ENCODE data around the gene VAC14.

Gene VAC14

DNA sequence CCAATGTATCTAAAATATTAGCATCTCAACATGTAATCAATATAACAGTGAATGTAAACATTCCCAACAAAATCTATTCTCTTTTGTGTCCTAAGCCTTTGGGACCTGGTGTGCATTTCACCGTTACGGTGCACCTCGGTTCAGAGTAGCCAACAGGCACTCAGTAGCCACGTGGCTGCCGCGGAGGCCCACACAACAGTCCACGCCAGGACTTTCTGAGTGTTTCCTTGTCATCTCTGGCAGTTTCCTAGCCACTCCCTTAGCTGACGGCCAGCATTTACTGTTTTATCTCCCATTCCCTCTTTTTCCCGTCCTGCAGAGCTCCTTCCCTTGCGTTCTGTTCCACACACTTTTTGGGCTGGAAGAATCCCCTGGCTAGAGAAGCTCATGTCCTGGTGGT, 36.3 kb downstream of the VAC14 start:
- Histone ChIP-seq H3K27ac (ENCODE audit: low read depth, low read length, poor library complexity, severe bottlenecking) (no peak overlapping the region), H3K9me2 (ENCODE audit: low read depth, low read length) (no peaks in the 10 kb centered on the region), H3K9me3 (ENCODE audit: low read length) (no peaks in the 10 kb centered on the region), H2AFZ (ENCODE audit: low read length) (no peak overlapping the region), H3F3A (ENCODE audit: insufficient read depth, low read length) (no peaks in the 10 kb centered on the region), H4K20me1 (ENCODE audit: insufficient read depth, low read length) (no peaks in the 10 kb centered on the region), H3K4me1 (ENCODE audit: insufficient read depth, low read length, severe bottlenecking) (no peaks in the 10 kb centered on the region), H3K27me3 (ENCODE audit: insufficient read depth, low read length) (no peaks in the 10 kb centered on the region), H3K79me2 (ENCODE audit: insufficient read depth, low read length) (no peaks in the 10 kb centered on the region), H3K4me2 (ENCODE audit: low read length) (no peak overlapping the region), H3K4me3 (ENCODE audit: low read depth, low read length, poor library complexity, severe bottlenecking) (no peak overlapping the region), H3K36me3 (ENCODE audit: insufficient read depth, low read length) (peaks cover 8% of the 10 kb centered on the region; the same call in 1 of the 2 replicates), H3K9ac (ENCODE audit: low read length) (no peak overlapping the region)
- TF ChIP-seq, protein P1, sequence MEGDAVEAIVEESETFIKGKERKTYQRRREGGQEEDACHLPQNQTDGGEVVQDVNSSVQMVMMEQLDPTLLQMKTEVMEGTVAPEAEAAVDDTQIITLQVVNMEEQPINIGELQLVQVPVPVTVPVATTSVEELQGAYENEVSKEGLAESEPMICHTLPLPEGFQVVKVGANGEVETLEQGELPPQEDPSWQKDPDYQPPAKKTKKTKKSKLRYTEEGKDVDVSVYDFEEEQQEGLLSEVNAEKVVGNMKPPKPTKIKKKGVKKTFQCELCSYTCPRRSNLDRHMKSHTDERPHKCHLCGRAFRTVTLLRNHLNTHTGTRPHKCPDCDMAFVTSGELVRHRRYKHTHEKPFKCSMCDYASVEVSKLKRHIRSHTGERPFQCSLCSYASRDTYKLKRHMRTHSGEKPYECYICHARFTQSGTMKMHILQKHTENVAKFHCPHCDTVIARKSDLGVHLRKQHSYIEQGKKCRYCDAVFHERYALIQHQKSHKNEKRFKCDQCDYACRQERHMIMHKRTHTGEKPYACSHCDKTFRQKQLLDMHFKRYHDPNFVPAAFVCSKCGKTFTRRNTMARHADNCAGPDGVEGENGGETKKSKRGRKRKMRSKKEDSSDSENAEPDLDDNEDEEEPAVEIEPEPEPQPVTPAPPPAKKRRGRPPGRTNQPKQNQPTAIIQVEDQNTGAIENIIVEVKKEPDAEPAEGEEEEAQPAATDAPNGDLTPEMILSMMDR (IDR thresholded peaks at IDR 0.05; ENCODE audit: low read length): no peak
- no peak for TF ChIP-seq EZH2 (IDR thresholded peaks at IDR 0.05; ENCODE audit: borderline replicate concordance, low read length)

DNA sequence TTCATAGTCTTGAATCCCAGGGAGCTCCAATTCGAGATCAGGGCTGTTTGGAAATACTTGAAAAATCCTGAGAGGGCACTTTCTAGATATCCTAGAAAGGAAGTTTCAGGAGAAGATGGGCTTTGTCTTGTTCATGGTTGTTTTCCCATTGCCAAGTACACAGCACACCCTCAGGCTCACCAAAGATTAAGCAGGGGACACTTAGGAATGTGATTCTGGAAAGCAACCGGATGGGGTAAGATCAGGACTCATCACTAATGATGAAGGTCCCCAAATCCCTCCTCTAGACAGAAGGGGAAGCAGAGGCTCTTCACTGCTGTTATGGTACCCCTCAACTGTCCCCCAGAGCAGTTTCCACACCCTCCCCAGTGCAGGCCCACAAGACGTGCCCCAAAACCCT, 40.7 kb downstream of the VAC14 start:
- Histone ChIP-seq H4K20me1 (ENCODE audit: insufficient read depth, low read length) (no peaks in the 10 kb centered on the region), H3K4me1 (ENCODE audit: insufficient read depth, low read length, severe bottlenecking) (no peaks in the 10 kb centered on the region), H3K9me2 (ENCODE audit: low read depth, low read length) (no peaks in the 10 kb centered on the region), H2AFZ (ENCODE audit: low read length) (no peak overlapping the region), H3K4me3 (ENCODE audit: low read depth, low read length, poor library complexity, severe bottlenecking) (no peak overlapping the region), H3K9me3 (ENCODE audit: low read length) (no peaks in the 10 kb centered on the region), H3K27ac (ENCODE audit: low read depth, low read length, poor library complexity, severe bottlenecking) (no peak overlapping the region), H3K4me2 (ENCODE audit: low read length) (no peak overlapping the region), H3F3A (ENCODE audit: insufficient read depth, low read length) (no peaks in the 10 kb centered on the region), H3K27me3 (ENCODE audit: insufficient read depth, low read length) (no peaks in the 10 kb centered on the region), H3K36me3 (ENCODE audit: insufficient read depth, low read length) (peaks cover 8% of the 10 kb centered on the region; the same call in 1 of the 2 replicates), H3K9ac (ENCODE audit: low read length) (no peak overlapping the region), H3K79me2 (ENCODE audit: insufficient read depth, low read length) (no peaks in the 10 kb centered on the region)
- no peak for TF ChIP-seq EZH2 (IDR thresholded peaks at IDR 0.05; ENCODE audit: borderline replicate concordance, low read length)
- TF ChIP-seq, protein P1 (IDR thresholded peaks at IDR 0.05; ENCODE audit: low read length): no peak

DNA sequence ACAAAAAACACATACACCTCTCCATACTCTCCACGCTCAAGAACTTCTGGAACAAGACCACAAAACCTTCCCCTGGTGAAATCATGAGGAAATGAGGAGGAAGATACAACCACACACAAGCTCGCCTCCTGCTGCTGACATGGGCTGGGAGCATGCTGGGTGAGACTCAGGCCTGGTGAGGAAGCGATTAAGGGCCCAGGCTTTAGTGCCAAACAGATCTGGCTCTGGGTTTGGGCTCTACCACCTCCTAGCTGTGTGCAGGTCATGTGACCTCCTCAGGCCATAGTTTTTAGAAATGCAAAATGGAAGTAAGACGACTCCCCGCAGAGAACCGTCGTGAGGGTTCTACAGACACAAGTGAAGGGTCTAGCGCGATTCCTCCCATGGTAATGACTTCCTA, 41.3 kb downstream of the VAC14 start:
- Histone ChIP-seq H2AFZ (ENCODE audit: low read length) (no peak overlapping the region), H3K36me3 (ENCODE audit: insufficient read depth, low read length) (peaks cover 8% of the 10 kb centered on the region; the same call in 1 of the 2 replicates), H3K27ac (ENCODE audit: low read depth, low read length, poor library complexity, severe bottlenecking) (no peak overlapping the region), H3K4me2 (ENCODE audit: low read length) (no peak overlapping the region), H3K9me3 (ENCODE audit: low read length) (no peaks in the 10 kb centered on the region), H3K9ac (ENCODE audit: low read length) (no peak overlapping the region), H3K4me1 (ENCODE audit: insufficient read depth, low read length, severe bottlenecking) (no peaks in the 10 kb centered on the region), H3F3A (ENCODE audit: insufficient read depth, low read length) (no peaks in the 10 kb centered on the region), H4K20me1 (ENCODE audit: insufficient read depth, low read length) (no peaks in the 10 kb centered on the region), H3K9me2 (ENCODE audit: low read depth, low read length) (no peaks in the 10 kb centered on the region), H3K4me3 (ENCODE audit: low read depth, low read length, poor library complexity, severe bottlenecking) (no peak overlapping the region), H3K27me3 (ENCODE audit: insufficient read depth, low read length) (no peaks in the 10 kb centered on the region), H3K79me2 (ENCODE audit: insufficient read depth, low read length) (no peaks in the 10 kb centered on the region)
- no peak for TF ChIP-seq EZH2 (IDR thresholded peaks at IDR 0.05; ENCODE audit: borderline replicate concordance, low read length)
- TF ChIP-seq, protein P1 (IDR thresholded peaks at IDR 0.05; ENCODE audit: low read length): no peak

Measured in OCI-LY1 (cell line).